Esophagus squamous epithelium (tissue), 5 donors: ENCODE measurements around the gene CDH13. TPM values are rescaled to one million over a fixed set of nuclear protein-coding genes. Genes with fewer than 3 reads are reported as not detected.

Source experiments
- DNase-seq: peaks from one replicate; lab custom pipeline; 2025; lab: John Stamatoyannopoulos, UW
- H3K27ac ChIP-seq, 4 donors: fragments of 200-600 bp; sonication (generic); one replicate each; pipeline ENCODE4 v1.5.1; 2016 to 2019; ENCODE audit warnings: mild to moderate bottlenecking in 1 of 4
- H3K27me3 ChIP-seq, 4 donors: fragments of 200-600 bp; sonication (generic); 1 replicate in 3 of 4; 2 replicates in 1 of 4; pipeline versions ENCODE4 v1.5.1 to v1.6.0; 2017 to 2021; ENCODE audit warnings: antibody characterized with exemption in 1 of 4
- H3K36me3 ChIP-seq, 3 donors: fragments of 200-600 bp; sonication (generic); one replicate each; pipeline ENCODE4 v1.5.1; 2016 to 2019
- H3K4me1 ChIP-seq, 3 donors: fragments of 200-600 bp; sonication (generic); one replicate each; pipeline ENCODE4 v1.5.1; 2017 to 2019
- H3K4me3 ChIP-seq, 4 donors: fragments of 200-600 bp; sonication (generic); 1 replicate in 3 of 4; 2 replicates in 1 of 4; pipeline ENCODE4 v1.5.1; 2016 to 2019; ENCODE audit warnings: mild to moderate bottlenecking in 2 of 4, moderate library complexity in 1 of 4
- H3K9me3 ChIP-seq, 3 donors: fragments of 200-600 bp; sonication (generic); one replicate each; pipeline ENCODE4 v1.5.1; 2016 to 2019
- POLR2A ChIP-seq, 4 donors: fragments of 450-650 bp; IDR thresholded peaks; one replicate each; pipeline ENCODE4 v1.6.1; 2017; ENCODE audit warnings: antibody characterized with exemption in 4 of 4, mild to moderate bottlenecking in 4 of 4, moderate library complexity in 3 of 4
- WGBS, 2 donors: methylation state at CpG; one replicate each; pipeline ENCODE4 v1.1.5; 2018; 5-methylcytosine and 5-hydroxymethylcytosine counted together
- intact Hi-C: fragments of 100-400 bp; cut with DNase I; formaldehyde crosslinking; loops from one replicate; pipeline ENCODE4 v1.15.0; 2022
- total RNA-seq, 4 donors: library from RNA; depleted of rRNA; stranded (reverse); fragments of >200 nt; gene quantifications; one replicate each; pipeline ENCODE4 v1.1.0, GENCODE V29; 2016
- TF ChIP-seq, protein P1 (sequence below), 6 experiments: fragments of 450-650 bp in 4 of 6; fragments of 200-600 bp in 2 of 6; sonication (generic) in 2 of 6; IDR thresholded peaks; one replicate each; pipeline ENCODE4 v1.5.1; 2016 to 2019; ENCODE audit warnings: antibody characterized with exemption in 6 of 6, mild to moderate bottlenecking in 4 of 6, moderate library complexity in 4 of 6
- donor health status: DM: yes; HTN: yes; CAD: no.

CDH13 gene
- total RNA-seq, 4 donors from 2014 or later, result 6.9 to 31.9 (median 21.1) TPM

DNA sequence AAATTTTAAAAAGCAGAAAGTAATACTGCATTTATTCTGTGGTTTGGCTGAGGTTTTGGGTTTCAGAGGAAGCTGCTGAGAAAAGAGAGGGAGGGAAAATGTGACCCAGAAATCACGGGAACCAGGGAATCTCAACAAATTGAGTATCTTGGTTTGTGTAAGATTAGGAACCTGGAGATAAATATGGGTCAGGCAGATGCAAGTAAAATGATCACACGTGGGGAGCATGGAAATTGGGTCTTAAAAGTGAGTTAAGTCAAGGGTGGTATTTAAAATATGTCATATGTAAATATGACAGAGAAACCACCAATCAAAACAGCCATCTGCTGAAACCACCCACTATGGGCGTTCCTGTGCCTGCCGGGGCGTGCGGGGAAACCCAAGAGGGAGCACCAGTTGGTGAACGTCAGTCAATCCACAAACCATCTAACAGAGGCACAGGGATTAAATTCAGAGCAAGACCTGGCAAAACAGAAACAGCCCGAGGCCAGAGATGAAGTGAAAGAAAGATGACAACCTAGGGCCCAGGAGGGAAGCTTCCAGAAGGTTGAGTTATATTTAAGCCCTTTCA, 33.4 kb downstream of the CDH13 start:
- intact Hi-C loops, result no loop called here
- WGBS, 2 donors, result 51 to 58% methylated on average over 8 of the region's 8 CpGs
- Histone ChIP-seq H3K4me3 (no peak overlapping the region), H3K36me3 (no peaks in the 10 kb centered on the region), H3K9me3 (no peaks in the 10 kb centered on the region), H3K4me1 (peaks cover 0 to 9% (median 0%) of the 10 kb centered on the region in 3 donors), H3K27ac (no peak overlapping the region), H3K27me3 (no peaks in the 10 kb centered on the region)
- no peak for DNase-seq
- TF ChIP-seq POLR2A (IDR thresholded peaks at IDR 0.05), result no peak

DNA sequence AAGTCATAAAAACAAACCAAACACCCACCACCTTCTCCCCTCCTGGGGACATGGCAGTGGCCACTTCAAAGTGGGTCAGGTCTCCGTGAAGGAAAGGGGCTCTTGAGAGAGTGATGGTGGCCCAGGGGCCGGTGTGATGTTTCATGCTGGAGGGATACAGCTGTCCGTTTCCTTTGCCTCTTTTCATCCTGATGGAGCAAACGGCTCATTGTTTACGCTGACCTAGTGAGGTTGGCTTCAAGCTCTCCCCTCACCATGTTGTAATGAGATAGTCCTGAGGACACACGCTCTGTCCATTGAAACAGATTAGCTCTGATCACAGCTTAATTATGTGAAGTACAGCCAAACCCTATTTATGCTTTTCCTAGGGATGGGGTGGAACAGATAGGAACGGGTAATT, 34.2 kb downstream of the CDH13 start:
- H3K4me3 ChIP-seq, result no peak overlapping the region
- H3K4me1 ChIP-seq, result peaks cover 0 to 7% (median 0%) of the 10 kb centered on the region in 3 donors
- intact Hi-C loops, result no loop called here
- TF ChIP-seq, protein P1, sequence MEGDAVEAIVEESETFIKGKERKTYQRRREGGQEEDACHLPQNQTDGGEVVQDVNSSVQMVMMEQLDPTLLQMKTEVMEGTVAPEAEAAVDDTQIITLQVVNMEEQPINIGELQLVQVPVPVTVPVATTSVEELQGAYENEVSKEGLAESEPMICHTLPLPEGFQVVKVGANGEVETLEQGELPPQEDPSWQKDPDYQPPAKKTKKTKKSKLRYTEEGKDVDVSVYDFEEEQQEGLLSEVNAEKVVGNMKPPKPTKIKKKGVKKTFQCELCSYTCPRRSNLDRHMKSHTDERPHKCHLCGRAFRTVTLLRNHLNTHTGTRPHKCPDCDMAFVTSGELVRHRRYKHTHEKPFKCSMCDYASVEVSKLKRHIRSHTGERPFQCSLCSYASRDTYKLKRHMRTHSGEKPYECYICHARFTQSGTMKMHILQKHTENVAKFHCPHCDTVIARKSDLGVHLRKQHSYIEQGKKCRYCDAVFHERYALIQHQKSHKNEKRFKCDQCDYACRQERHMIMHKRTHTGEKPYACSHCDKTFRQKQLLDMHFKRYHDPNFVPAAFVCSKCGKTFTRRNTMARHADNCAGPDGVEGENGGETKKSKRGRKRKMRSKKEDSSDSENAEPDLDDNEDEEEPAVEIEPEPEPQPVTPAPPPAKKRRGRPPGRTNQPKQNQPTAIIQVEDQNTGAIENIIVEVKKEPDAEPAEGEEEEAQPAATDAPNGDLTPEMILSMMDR (IDR thresholded peaks at IDR 0.05), result no peak
- no peak for TF ChIP-seq POLR2A (IDR thresholded peaks at IDR 0.05)
- no peak overlapping the region for H3K27ac ChIP-seq
- 81 to 85% methylated on average over 5 to 7 of the region's 7 CpGs for WGBS, 2 donors
- no peaks in the 10 kb centered on the region for H3K36me3 ChIP-seq
- peaks cover 0 to 6% (median 0%) of the 10 kb centered on the region in 4 donors for H3K27me3 ChIP-seq
- DNase-seq, result no peak
- no peaks in the 10 kb centered on the region for H3K9me3 ChIP-seq

DNA sequence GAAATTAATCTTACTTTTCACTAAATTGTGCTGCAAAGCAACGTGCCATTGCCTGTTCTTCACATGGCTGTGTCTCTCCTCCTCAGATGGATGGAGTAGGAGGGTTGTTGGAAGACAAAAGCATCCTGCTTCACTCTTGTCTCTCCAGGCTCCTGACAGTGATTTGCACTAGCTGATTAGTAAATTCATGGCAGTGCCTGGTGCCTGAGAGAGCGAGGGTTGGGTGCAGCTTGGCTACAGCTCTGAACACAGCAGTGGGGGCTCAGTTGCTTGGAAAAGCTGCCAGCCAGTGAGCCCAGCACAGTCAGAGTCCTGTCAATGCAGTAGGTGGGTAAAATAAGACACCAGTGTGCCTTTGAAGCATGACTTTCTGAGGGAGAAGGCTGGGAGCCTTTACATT, 37.4 kb downstream of the CDH13 start:
- Histone ChIP-seq H3K36me3 (no peaks in the 10 kb centered on the region), H3K9me3 (no peaks in the 10 kb centered on the region), H3K27ac (no peak overlapping the region), H3K27me3 (peaks cover 0 to 6% (median 0%) of the 10 kb centered on the region in 4 donors), H3K4me1 (peaks cover 0 to 7% (median 0%) of the 10 kb centered on the region in 3 donors), H3K4me3 (no peak overlapping the region)
- WGBS, 2 donors, result 58 to 78% methylated on average over 2 of the region's 2 CpGs
- TF ChIP-seq POLR2A (IDR thresholded peaks at IDR 0.05), result no peak
- TF ChIP-seq, protein P1 (IDR thresholded peaks at IDR 0.05), result no peak
- intact Hi-C loops, result no loop called here
- no peak for DNase-seq

DNA sequence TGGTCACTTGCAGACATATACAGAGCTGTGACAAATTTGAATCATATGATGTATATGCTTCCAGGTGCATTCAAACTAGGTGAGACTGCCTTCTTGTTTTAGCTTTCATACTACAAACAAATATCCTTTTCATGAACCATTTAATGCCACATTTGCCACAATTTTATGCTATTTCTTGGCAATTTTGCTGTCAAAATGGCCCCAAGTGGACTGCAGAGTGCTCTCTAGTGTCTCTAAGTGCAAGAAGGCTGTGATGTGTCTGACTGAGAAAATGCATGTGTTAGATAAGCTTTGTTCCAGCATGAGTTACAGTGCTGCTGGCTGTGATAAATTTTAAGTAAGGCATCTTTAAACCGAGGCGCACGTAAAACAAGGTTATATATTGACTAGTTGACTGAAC, 38.3 kb downstream of the CDH13 start:
- no peak for TF ChIP-seq POLR2A (IDR thresholded peaks at IDR 0.05)
- TF ChIP-seq, protein P1 (IDR thresholded peaks at IDR 0.05), result no peak

GRCh38 chr16:82667437-82667836, 40.7 kb downstream of the CDH13 start:
- 79 to 90% methylated on average over 10 to 11 of the region's 12 CpGs for WGBS, 2 donors
- TF ChIP-seq, protein P1 (IDR thresholded peaks at IDR 0.05), result no peak
- no peak for TF ChIP-seq POLR2A (IDR thresholded peaks at IDR 0.05)
- Histone ChIP-seq H3K4me3 (no peak overlapping the region), H3K9me3 (no peaks in the 10 kb centered on the region), H3K27ac (no peak overlapping the region), H3K36me3 (no peaks in the 10 kb centered on the region), H3K27me3 (peaks cover 0 to 6% (median 0%) of the 10 kb centered on the region in 4 donors), H3K4me1 (no peaks in the 10 kb centered on the region)
- intact Hi-C loops, result no loop called here
- DNase-seq, result no peak

More for the DNA sequence above, 38.3 kb downstream of the CDH13 start:
- H3K4me1 ChIP-seq, result peaks cover 0 to 5% (median 0%) of the 10 kb centered on the region in 3 donors
- no peak overlapping the region for H3K4me3 ChIP-seq
- H3K27me3 ChIP-seq, result peaks cover 0 to 6% (median 0%) of the 10 kb centered on the region in 4 donors
- no peaks in the 10 kb centered on the region for H3K9me3 ChIP-seq
- no peak overlapping the region for H3K27ac ChIP-seq
- no peak for DNase-seq
- WGBS, 2 donors, result 91 to 98% methylated on average over 3 of the region's 3 CpGs
- H3K36me3 ChIP-seq, result no peaks in the 10 kb centered on the region
- intact Hi-C loops, result no loop called here
